Erythroblast (primary cell): Measurements from ENCODE around the gene ABCF1.

ENCODE experiments used
- GATA1 ChIP-seq: IDR thresholded peaks from 2 replicates; pipeline ENCODE4 v1.6.1; 2011; ENCODE audit warnings: low read depth, mild to moderate bottlenecking, control low read depth, low read length, moderate library complexity
- POLR2A ChIP-seq: IDR thresholded peaks from 2 replicates; pipeline ENCODE4 v1.6.1; 2011; ENCODE audit warnings: mild to moderate bottlenecking, low read length

DNA sequence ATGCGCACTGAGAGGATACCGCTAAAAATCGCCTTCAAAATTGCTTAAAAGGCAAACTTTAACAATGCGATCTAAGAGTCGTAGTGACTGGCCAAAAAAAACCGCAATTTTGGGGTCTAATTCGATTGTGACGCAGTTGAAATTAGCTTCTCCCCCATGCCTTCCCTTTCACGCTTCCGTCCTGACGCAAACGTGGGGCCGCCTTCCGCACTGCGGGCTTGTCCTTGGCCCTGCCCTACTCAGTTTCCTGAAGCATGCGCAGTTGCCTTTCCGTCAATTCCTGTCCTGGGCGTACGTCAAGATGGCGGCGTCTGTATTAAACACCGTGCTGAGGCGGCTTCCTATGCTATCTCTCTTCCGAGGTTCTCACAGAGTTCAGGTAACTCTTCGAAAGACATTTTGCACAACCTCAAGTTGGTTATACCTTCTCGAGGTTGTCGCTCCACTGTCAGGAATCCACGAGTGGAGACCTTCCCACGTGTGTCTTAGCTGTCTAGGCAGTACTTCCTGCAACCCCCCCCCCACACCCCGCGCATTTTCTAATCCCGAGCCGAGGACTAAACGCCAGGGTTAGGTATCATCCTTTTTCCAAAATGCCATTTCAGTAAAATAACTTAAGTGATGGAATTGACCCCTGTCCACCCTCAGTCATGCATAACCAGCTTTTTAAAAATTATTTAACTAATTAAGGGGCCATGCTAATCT, 46.5 kb downstream of the ABCF1 start, which contains the start of gene MRPS18B:
- TF ChIP-seq POLR2A: peak; percentile 55
- no peak for TF ChIP-seq GATA1
